ENCODE data around the gene KIAA0232. TPM values are rescaled to one million over a fixed set of nuclear protein-coding genes. Genes with fewer than 3 reads are reported as not detected.

Gene KIAA0232
- polyA plus RNA-seq, 1 donor (not counting 4 experiments of a cell fraction or from before 2014, with no cell fraction given) = 10.0 TPM

- H3K9me1 ChIP-seq (ENCODE audit: control insufficient read depth, extremely low read depth, insufficient read depth, low read length) = no peaks in the 10 kb centered on the region
- H4K20me1 ChIP-seq (ENCODE audit: control insufficient read depth, extremely low read depth, insufficient read depth, low read length) = no peaks in the 10 kb centered on the region
- dilution Hi-C loops (cut with MboI; ENCODE audit: extremely low pct_ligation_motif_present, low sequenced_read_pairs) = no loop called here
- no peak overlapping the region for H3K4me2 ChIP-seq (ENCODE audit: control insufficient read depth, extremely low read depth, insufficient read depth, low read depth, low read length)
- H3K9me3 ChIP-seq (ENCODE audit: control insufficient read depth, low read depth, low read length) = no peaks in the 10 kb centered on the region
- H3K27me3 ChIP-seq (ENCODE audit: control insufficient read depth, extremely low read depth, insufficient read depth, low read length) = peaks cover 11% of the 10 kb centered on the region
- H3K36me3 ChIP-seq (ENCODE audit: control insufficient read depth in 2 of 2, extremely low read depth in 1 of 2, insufficient read depth in 2 of 2, low read length in 2 of 2) = no peaks in the 10 kb centered on the region
- peaks cover 16% of the 10 kb centered on the region for H3K4me1 ChIP-seq (ENCODE audit: control insufficient read depth, extremely low read depth, insufficient read depth, low read length)
- TF ChIP-seq EZH2 (IDR thresholded peaks at IDR 0.05; ENCODE audit: low read length) (no peak), CTCF (optimal IDR thresholded peaks at IDR 0.05 in 1 of 3, IDR thresholded peaks at IDR 0.05 in 1 of 3, conservative IDR thresholded peaks at IDR 0.05 in 1 of 3; ENCODE audit: extremely low read depth in 1 of 3, insufficient read depth in 2 of 3, low read length in 3 of 3) (no peak)
- DNase-seq (ENCODE audit: low read depth, low spot score) = no peak
- no peak for FAIRE-seq
- no peaks in the 10 kb centered on the region for H3K79me2 ChIP-seq (ENCODE audit: control insufficient read depth, insufficient read depth, low read length)
- H2AFZ ChIP-seq (ENCODE audit: control insufficient read depth, low read length) = no peak overlapping the region
- H3K9ac ChIP-seq (ENCODE audit: control insufficient read depth, extremely low read depth, insufficient read depth, low read length) = no peak overlapping the region
- no peak overlapping the region for H3K4me3 ChIP-seq (ENCODE audit: control insufficient read depth in 2 of 3, extremely low read depth in 1 of 3, insufficient read depth in 2 of 3, low read depth in 1 of 3, low read length in 3 of 3)
- H3K27ac ChIP-seq (ENCODE audit: control insufficient read depth, insufficient read depth, low read length) = no peak overlapping the region
These were observed 35.1 kb upstream of the KIAA0232 start for GRCh38 chr4:6747294-6748051.

- no peaks in the 10 kb centered on the region for H3K9me3 ChIP-seq (ENCODE audit: control insufficient read depth, low read depth, low read length)
- H3K4me3 ChIP-seq (ENCODE audit: control insufficient read depth in 2 of 3, extremely low read depth in 1 of 3, insufficient read depth in 2 of 3, low read depth in 1 of 3, low read length in 3 of 3) = no peak overlapping the region
- H3K4me2 ChIP-seq (ENCODE audit: control insufficient read depth, extremely low read depth, insufficient read depth, low read depth, low read length) = no peak overlapping the region
- H3K4me1 ChIP-seq (ENCODE audit: control insufficient read depth, extremely low read depth, insufficient read depth, low read length) = peaks cover 16% of the 10 kb centered on the region
- H3K79me2 ChIP-seq (ENCODE audit: control insufficient read depth, insufficient read depth, low read length) = no peaks in the 10 kb centered on the region
- no peak overlapping the region for H3K9ac ChIP-seq (ENCODE audit: control insufficient read depth, extremely low read depth, insufficient read depth, low read length)
- dilution Hi-C loops (cut with MboI; ENCODE audit: extremely low pct_ligation_motif_present, low sequenced_read_pairs) = no loop called here
- no peaks in the 10 kb centered on the region for H3K9me1 ChIP-seq (ENCODE audit: control insufficient read depth, extremely low read depth, insufficient read depth, low read length)
- no peak overlapping the region for H3K27ac ChIP-seq (ENCODE audit: control insufficient read depth, insufficient read depth, low read length)
- no peak overlapping the region for H2AFZ ChIP-seq (ENCODE audit: control insufficient read depth, low read length)
- no peak for TF ChIP-seq CTCF (optimal IDR thresholded peaks at IDR 0.05 in 1 of 3, IDR thresholded peaks at IDR 0.05 in 1 of 3, conservative IDR thresholded peaks at IDR 0.05 in 1 of 3; ENCODE audit: extremely low read depth in 1 of 3, insufficient read depth in 2 of 3, low read length in 3 of 3)
- no peak for TF ChIP-seq EZH2 (IDR thresholded peaks at IDR 0.05; ENCODE audit: low read length)
- H4K20me1 ChIP-seq (ENCODE audit: control insufficient read depth, extremely low read depth, insufficient read depth, low read length) = no peaks in the 10 kb centered on the region
- peaks cover 7% of the 10 kb centered on the region for H3K27me3 ChIP-seq (ENCODE audit: control insufficient read depth, extremely low read depth, insufficient read depth, low read length)
- FAIRE-seq (no peak), DNase-seq (ENCODE audit: low read depth, low spot score) (no peak)
- no peaks in the 10 kb centered on the region for H3K36me3 ChIP-seq (ENCODE audit: control insufficient read depth in 2 of 2, extremely low read depth in 1 of 2, insufficient read depth in 2 of 2, low read length in 2 of 2)
These were observed 34.2 kb upstream of the KIAA0232 start for GRCh38 chr4:6748286-6748685.

All from keratinocyte (primary cell).